Cardiac fibroblast (primary cell): ENCODE results near the gene SLC16A12.
A peak's percentile ranks its signal among the peaks of the same experiment; 100 is the strongest.

ENCODE experiments used
- DNase-seq, 2 donors: peaks; one replicate each; pipeline versions ENCODE4 v3.0.0 to v3.0.0-alpha.2; 2010; ENCODE audit warnings: low read depth in 2 of 2
- H3K4me3 ChIP-seq, 2 donors: replicated peaks in 1 of 2; 1 replicate in 1 of 2; 2 replicates in 1 of 2; pipeline ENCODE4 v1.5.1; 2011; ENCODE audit warnings: low read depth in 2 of 2, low read length in 2 of 2, mild to moderate bottlenecking in 2 of 2, moderate library complexity in 1 of 2
- CTCF ChIP-seq: IDR thresholded peaks from one replicate; pipeline ENCODE4 v1.5.1; 2011; ENCODE audit warnings: low read depth, mild to moderate bottlenecking, low read length, inconsistent platforms

SLC16A12 gene

GRCh38 chr10:89404104-89405047 lies 131.0 kb downstream of the SLC16A12 start:
- DNase-seq: peak in 1 of 2 donors; percentile 46
- TF ChIP-seq CTCF: no peak
- H3K4me3 ChIP-seq: no peak overlapping the region

- no peak for DNase-seq
- no peak for TF ChIP-seq CTCF
- no peak overlapping the region for H3K4me3 ChIP-seq
These were observed 132.4 kb downstream of the SLC16A12 start for GRCh38 chr10:89403043-89403442.

- no peak for TF ChIP-seq CTCF
- no peak for DNase-seq
These were observed 135.4 kb downstream of the SLC16A12 start for GRCh38 chr10:89399956-89400355.

GRCh38 chr10:89398003-89398749 lies 137.2 kb downstream of the SLC16A12 start:
- TF ChIP-seq CTCF: no peak
- DNase-seq: peak; percentile 46 to 74
- H3K4me3 ChIP-seq: no peak overlapping the region

More at GRCh38 chr10:89399956-89400355, 135.4 kb downstream of the SLC16A12 start:
- no peak overlapping the region for H3K4me3 ChIP-seq

GRCh38 chr10:89395141-89395540 lies 140.3 kb downstream of the SLC16A12 start:
- no peak for TF ChIP-seq CTCF
- no peak overlapping the region for H3K4me3 ChIP-seq
- DNase-seq: no peak

- H3K4me3 ChIP-seq: no peak overlapping the region
- no peak for DNase-seq
- TF ChIP-seq CTCF: no peak
These were observed 141.5 kb downstream of the SLC16A12 start for GRCh38 chr10:89393898-89394297.
